ENCODE results near the gene EEIG1. TPM values are rescaled to one million over a fixed set of nuclear protein-coding genes. Genes with fewer than 3 reads are reported as not detected.

EEIG1 gene
- total and polyA plus RNA-seq, 2 experiments from 2014 or later, result 11.2 to 22.4 TPM

GRCh38 chr9:127962278-127962677, 18.5 kb downstream of the EEIG1 start:
- DNase-seq (ENCODE audit: low spot score) (no peak), ATAC-seq (peak; percentile 12)
- TF ChIP-seq STAT1 (IDR thresholded peaks at IDR 0.05; ENCODE audit: unreplicated experiment) (no peak), NANOG (IDR thresholded peaks at IDR 0.05; ENCODE audit: borderline replicate concordance) (no peak), JUNB (IDR thresholded peaks at IDR 0.05; ENCODE audit: unreplicated experiment) (no peak), ZNF331 (CRISPR knock-in tag; IDR thresholded peaks at IDR 0.05; ENCODE audit: low read depth) (no peak), EZH2 (IDR thresholded peaks at IDR 0.05; ENCODE audit: low read depth, unreplicated experiment) (no peak), REST (IDR thresholded peaks at IDR 0.05; ENCODE audit: unreplicated experiment) (no peak), ZNF114 (CRISPR knock-in tag; IDR thresholded peaks at IDR 0.05) (no peak), EZH2phosphoT487 (IDR thresholded peaks at IDR 0.05; ENCODE audit: unreplicated experiment) (no peak), CREB1 (CRISPR knock-in tag; IDR thresholded peaks at IDR 0.05; ENCODE audit: low read depth) (no peak), POLR2AphosphoS5 (IDR thresholded peaks at IDR 0.05; ENCODE audit: low read depth) (no peak)
- TF ChIP-seq, protein P1, sequence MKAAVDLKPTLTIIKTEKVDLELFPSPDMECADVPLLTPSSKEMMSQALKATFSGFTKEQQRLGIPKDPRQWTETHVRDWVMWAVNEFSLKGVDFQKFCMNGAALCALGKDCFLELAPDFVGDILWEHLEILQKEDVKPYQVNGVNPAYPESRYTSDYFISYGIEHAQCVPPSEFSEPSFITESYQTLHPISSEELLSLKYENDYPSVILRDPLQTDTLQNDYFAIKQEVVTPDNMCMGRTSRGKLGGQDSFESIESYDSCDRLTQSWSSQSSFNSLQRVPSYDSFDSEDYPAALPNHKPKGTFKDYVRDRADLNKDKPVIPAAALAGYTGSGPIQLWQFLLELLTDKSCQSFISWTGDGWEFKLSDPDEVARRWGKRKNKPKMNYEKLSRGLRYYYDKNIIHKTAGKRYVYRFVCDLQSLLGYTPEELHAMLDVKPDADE (IDR thresholded peaks at IDR 0.05), result no peak
- TF ChIP-seq, protein P2, sequence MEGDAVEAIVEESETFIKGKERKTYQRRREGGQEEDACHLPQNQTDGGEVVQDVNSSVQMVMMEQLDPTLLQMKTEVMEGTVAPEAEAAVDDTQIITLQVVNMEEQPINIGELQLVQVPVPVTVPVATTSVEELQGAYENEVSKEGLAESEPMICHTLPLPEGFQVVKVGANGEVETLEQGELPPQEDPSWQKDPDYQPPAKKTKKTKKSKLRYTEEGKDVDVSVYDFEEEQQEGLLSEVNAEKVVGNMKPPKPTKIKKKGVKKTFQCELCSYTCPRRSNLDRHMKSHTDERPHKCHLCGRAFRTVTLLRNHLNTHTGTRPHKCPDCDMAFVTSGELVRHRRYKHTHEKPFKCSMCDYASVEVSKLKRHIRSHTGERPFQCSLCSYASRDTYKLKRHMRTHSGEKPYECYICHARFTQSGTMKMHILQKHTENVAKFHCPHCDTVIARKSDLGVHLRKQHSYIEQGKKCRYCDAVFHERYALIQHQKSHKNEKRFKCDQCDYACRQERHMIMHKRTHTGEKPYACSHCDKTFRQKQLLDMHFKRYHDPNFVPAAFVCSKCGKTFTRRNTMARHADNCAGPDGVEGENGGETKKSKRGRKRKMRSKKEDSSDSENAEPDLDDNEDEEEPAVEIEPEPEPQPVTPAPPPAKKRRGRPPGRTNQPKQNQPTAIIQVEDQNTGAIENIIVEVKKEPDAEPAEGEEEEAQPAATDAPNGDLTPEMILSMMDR (conservative IDR thresholded peaks at IDR 0.05; ENCODE audit: low read depth in 2 of 2), result no peak
- H3K4me3 Mint-ChIP-seq, result no peak overlapping the region; the same call in 2 of the 3 replicates
- H3K36me3 Mint-ChIP-seq (ENCODE audit: low read depth), result peaks cover 2% of the 10 kb centered on the region; the same call in 1 of the 3 replicates
- Histone ChIP-seq H3K9me2 (ENCODE audit: insufficient read depth) (no peaks in the 10 kb centered on the region), H3K27me3 (ENCODE audit: insufficient read depth) (no peaks in the 10 kb centered on the region), H3K4me2 (no peak overlapping the region), H3K4me3 (no peak overlapping the region), H3K36me3 (ENCODE audit: insufficient read depth) (no peaks in the 10 kb centered on the region), H3K4me1 (ENCODE audit: insufficient read depth) (peaks cover 21% of the 10 kb centered on the region), H3K79me2 (replicated peaks; ENCODE audit: insufficient read depth) (peaks cover 99% of the 10 kb centered on the region), H3F3A (replicated peaks; ENCODE audit: low read depth) (0 out of 2 replicates have a peak, but pooled peaks cover 5% of the 10 kb centered on the region), H3K27ac (ENCODE audit: low read depth) (peak overlapping the region; percentile 59; the same call in 1 of the 2 replicates), H2AFZ (no peak overlapping the region), H4K20me1 (replicated peaks; ENCODE audit: insufficient read depth) (peaks cover 22% of the 10 kb centered on the region)
- H3K9me3 Mint-ChIP-seq, result no peaks in the 10 kb centered on the region
- H3K27me3 Mint-ChIP-seq (ENCODE audit: insufficient read depth, low read depth, poor library complexity), result peaks cover 17% of the 10 kb centered on the region
- peak overlapping the region; percentile 81; the same call in 1 of the 2 replicates for H3K27ac Mint-ChIP-seq
- peaks cover 60% of the 10 kb centered on the region for H3K4me1 Mint-ChIP-seq
